Measurements from ENCODE around the gene POLR2I.
A peak's percentile ranks its signal among the peaks of the same experiment; 100 is the strongest.
"Not testable (repeated sequence)": the region's sequence is repeated elsewhere in the genome, so short reads cannot be mapped to it uniquely, and the experiment has no call there.

Gene POLR2I

GRCh38 chr19:36131221-36131620, 16.5 kb upstream of the POLR2I start:
- not testable (repeated sequence) for DNase-seq

GRCh38 chr19:36128392-36128736, 13.7 kb upstream of the POLR2I start:
- no peak for DNase-seq

GRCh38 chr19:36125557-36125956, 10.9 kb upstream of the POLR2I start:
- DNase-seq: no peak

GRCh38 chr19:36121486-36122124, 6.9 kb upstream of the POLR2I start:
- no peak for DNase-seq

- no peak for DNase-seq
These were observed 6.3 kb upstream of the POLR2I start for GRCh38 chr19:36120984-36121358.

GRCh38 chr19:36120092-36120983, 5.7 kb upstream of the POLR2I start:
- DNase-seq: no peak

- DNase-seq: no peak
These were observed 1.6 kb upstream of the POLR2I start for GRCh38 chr19:36116344-36116637.

GRCh38 chr19:36115453-36116343, 1.0 kb upstream of the POLR2I start, which contains the start of gene TBCB:
TBCB (plus strand) TSS chr19:36115468; CDS start chr19:36115561, 93 bp downstream.
- no peak for DNase-seq

- peak in 1 of 2 experiments; percentile 61 for DNase-seq
These were observed 568 bp downstream of the POLR2I start for GRCh38 chr19:36113894-36114720.

- DNase-seq: no peak
These were observed 1.2 kb downstream of the POLR2I start for GRCh38 chr19:36113425-36113824.

- no peak for DNase-seq
These were observed 2.0 kb downstream of the POLR2I start for GRCh38 chr19:36112678-36113077.

GRCh38 chr19:36111200-36111539, 3.5 kb downstream of the POLR2I start:
- DNase-seq: no peak

- no peak for DNase-seq
These were observed 4.0 kb downstream of the POLR2I start, which contains the start of gene OVOL3 for GRCh38 chr19:36110487-36111199. OVOL3 (plus strand) TSS chr19:36111143; CDS start chr19:36111203, 60 bp downstream.

- no peak for DNase-seq
These were observed 6.0 kb downstream of the POLR2I start for GRCh38 chr19:36108684-36109083.

GRCh38 chr19:36106991-36107390, 7.7 kb downstream of the POLR2I start:
- DNase-seq: no peak

- no peak for DNase-seq
These were observed 8.2 kb downstream of the POLR2I start for GRCh38 chr19:36106441-36106840.

- no peak for DNase-seq
These were observed 10.7 kb downstream of the POLR2I start for GRCh38 chr19:36103842-36104552.

- no peak for DNase-seq
These were observed 11.5 kb downstream of the POLR2I start for GRCh38 chr19:36103040-36103626.

- DNase-seq: no peak
These were observed 12.9 kb downstream of the POLR2I start for GRCh38 chr19:36101550-36102327.

- DNase-seq: no peak
These were observed 14.2 kb downstream of the POLR2I start for GRCh38 chr19:36100476-36100875.

Data from NCI-H446 (cell line).